HG02981 (cell line): ENCODE results near the gene DCTN2.
A peak's percentile ranks its signal among the peaks of the same experiment; 100 is the strongest.
"Not testable (repeated sequence)": the region's sequence is repeated elsewhere in the genome, so short reads cannot be mapped to it uniquely, and the experiment has no call there.

Source experiments
- ATAC-seq: cut with Tn5 transposase; IDR thresholded peaks from one replicate; pipeline ENCODE4 v1.9.1; 2021; ENCODE audit warnings: mild to moderate bottlenecking, moderate library complexity; ENCODE audit not compliant: unreplicated experiment

The DCTN2 gene

DNA sequence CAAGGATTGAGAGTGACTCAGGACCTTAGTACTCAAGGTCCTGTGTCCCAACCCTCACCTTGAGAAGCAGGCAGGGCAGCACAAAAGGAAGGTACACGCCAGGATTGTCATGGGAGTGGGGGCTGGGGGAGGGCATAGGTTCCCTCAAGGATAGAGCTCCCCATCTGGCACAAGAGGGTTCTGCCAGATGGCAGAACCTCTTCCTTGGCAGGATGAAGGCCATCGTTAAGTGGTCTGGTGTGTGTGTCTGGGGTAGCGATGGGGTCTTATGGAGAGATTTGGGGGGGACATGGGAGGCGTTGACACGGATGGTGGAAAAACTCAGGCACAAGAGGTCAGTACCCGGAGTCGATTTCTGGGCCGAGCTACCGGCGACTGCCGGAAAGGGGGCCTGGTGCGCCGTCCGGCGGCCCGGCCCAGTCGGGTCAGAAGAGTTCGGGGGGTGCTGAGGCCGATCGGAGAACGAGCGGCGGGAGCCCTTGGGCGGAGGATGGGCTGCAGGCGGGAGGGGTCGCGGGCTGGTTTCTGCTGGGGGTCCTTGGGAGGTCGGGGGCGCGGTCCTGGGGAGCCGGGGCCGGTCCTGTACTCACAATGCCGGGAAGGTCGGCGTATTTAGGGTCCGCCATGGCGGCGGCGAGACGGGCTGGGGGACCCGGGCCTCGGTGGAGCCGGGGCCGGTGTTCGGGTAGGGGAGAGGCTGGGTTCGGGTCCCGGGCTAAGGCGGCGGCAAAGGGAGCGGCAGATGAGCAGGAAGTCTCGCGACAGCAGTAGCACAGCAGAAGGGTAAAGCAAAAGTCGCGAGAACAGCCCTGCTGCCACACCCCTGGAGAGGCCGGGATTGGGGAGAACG lies at the start of gene DCTN2:
DCTN2 (minus strand) TSS at position 755 of the 850 bp plus-strand sequence; CDS start at position 626, 129 bp downstream.
- peak; percentile 97 for ATAC-seq

DNA sequence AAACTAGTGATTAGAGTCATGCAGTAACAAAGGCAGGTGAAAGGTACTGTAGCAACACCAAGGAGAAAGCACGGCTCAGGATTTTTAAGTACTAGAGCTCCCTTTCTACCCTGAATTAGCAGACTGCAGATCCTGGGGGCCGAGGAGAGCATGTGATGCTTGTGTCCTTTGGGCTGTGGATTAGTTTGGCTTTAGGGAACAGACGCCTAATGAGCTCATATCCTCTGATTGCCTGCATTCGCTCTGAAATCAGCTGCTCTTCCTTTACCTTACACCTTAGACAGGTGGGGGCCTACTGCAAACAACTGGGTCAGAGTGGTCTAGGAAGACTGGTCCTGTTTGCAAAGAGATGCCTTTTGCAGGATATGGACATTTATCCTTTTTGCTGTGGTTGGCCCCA lies 46.2 kb upstream of the DCTN2 start:
- no peak for ATAC-seq

DNA sequence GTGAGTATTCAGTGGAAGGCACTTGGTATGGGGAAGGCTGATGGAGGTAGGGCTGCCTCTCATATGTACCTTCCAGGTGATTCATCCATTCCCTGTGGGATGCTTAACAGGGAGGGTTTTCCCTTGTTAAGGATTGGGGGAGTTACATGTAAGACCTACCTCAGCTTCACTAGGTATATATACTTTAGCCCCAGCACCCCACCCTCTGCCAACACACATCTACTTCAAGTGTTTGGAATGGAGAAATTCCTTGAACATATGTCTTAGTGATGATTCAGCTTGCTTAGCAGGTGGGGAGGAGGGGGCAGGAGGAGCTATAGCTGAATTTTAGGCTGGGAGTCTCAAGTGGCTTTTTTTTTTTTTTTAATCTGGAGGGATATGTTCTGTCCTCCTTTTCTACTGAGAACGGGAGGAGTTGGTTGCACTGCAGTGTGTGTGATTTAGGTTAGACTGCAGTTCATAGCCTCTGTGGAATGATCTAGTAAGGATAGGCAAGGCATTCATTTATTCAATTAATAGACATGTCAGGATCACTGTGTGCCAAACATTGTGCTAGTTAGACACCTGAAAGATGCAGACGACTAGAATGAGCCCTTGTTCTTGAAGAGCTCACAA lies 45.7 kb upstream of the DCTN2 start:
- ATAC-seq = no peak

DNA sequence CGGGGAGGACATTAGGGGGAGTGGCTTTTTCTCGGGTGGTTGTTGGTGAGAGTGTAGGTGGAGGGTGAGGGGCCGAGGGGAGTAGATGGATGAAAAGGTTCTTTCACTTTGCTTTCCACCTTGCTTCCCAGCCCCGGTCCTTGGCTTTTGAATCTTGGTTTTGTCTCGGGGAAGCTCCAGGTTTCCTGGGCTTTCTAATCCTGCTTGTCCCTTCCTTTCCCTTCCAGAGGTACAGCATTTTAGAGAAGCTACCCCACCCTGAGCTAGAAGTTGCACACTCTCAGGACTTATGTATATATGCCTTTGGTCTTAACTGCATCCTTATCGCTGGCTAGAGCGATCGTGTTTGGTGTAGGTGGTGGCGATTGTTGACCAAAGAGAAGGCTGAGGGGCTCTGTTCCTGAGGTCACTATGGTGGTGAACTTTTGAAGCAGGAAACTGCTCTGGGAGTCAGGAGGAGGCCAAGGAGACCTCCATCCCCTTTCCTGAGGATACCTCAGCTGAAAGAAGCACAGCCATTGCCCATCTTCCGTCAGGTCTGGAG lies 44.9 kb upstream of the DCTN2 start:
- no peak for ATAC-seq

DNA sequence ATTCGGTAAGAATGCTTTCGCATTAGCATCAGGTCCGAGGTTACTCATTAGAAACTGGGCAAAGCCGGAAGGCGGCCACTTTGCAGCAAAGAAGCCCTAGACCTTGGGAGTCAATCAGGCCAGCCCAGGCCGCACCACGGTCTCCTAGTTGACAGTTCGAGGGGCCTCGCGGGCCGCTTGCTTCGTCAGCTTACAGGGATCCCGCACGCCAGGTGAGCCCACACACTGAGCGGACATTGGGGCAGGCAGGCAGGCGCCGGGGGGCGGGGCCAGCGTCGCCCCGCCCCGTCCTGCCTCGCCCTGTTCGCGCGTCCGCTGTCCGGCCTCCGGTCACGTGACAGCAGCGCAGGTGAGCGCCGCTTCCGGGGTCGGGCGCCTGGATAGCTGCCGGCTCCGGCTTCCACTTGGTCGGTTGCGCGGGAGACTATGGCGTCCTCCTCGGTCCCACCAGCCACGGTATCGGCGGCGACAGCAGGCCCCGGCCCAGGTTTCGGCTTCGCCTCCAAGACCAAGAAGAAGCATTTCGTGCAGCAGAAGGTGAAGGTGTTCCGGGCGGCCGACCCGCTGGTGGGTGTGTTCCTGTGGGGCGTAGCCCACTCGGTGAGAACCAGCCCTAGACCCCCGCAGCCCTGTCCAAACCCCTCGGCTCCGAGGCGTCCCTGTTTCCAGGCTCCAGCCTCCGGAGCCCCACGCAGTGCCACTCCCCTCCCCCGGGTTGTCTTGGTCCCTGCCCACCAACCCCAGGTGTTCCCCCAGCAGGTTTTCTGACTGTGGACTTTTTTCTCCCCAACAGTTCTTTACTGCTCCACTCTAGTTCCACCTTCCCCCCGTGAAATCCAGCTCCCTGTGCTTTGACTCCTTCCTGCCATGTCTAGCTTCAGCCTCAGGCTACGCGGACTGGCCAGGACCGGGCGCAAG lies 44.1 kb upstream of the DCTN2 start, which contains the start of gene PIP4K2C:
PIP4K2C (plus strand) TSS at position 329 of the 918 bp plus-strand sequence; CDS start at position 427, 98 bp downstream.
- peak; percentile 95 for ATAC-seq

DNA sequence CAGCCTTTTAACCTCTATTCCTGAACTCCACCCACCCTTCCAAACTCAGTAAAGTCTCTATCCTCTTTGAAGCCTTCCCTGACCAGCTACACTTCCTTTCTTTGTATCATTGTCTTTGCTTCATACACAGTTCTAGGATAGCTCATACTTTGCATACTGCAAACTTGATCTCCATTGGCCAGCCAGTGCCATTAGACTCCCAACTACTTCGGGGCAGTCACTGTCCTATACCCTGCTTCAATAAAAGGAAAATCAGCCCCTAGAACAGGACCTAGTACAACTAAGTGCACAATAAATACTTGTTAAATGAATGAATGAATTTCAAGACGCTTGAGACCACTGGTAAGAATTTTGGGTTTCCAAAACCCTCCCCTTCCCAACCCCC lies 43.5 kb upstream of the DCTN2 start:
- no peak for ATAC-seq

DNA sequence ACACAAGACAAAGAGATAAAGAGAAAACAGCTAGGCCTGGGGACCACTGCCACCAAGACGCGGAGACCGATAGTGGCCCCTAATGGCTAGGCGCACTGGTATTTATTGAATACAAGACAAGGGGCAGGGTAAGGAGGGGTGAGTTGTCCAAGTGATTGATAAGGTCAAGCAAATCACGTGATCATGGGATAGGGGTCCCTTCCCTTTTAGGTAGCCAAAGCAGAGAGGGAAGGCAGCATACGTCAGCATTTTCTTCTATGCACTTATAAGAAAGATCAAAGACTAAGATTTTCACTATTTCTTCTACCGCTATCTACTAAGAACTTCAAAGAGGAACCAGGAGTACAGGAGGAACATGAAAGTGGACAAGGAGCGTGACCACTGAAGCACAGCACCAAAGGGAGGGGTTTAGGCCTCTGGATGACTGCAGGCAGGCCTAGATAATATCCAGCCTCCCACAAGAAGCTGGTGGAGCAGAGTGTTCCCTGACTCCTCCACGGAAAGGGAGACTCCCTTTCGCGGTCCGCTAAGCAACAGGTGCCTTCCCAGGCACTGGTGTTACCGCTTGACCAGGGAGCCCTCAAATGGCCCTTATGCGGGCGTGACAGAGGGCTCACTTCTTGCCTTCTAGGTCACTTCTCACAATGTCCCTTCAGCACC lies 42.1 kb upstream of the DCTN2 start:
- ATAC-seq = not testable (repeated sequence)

DNA sequence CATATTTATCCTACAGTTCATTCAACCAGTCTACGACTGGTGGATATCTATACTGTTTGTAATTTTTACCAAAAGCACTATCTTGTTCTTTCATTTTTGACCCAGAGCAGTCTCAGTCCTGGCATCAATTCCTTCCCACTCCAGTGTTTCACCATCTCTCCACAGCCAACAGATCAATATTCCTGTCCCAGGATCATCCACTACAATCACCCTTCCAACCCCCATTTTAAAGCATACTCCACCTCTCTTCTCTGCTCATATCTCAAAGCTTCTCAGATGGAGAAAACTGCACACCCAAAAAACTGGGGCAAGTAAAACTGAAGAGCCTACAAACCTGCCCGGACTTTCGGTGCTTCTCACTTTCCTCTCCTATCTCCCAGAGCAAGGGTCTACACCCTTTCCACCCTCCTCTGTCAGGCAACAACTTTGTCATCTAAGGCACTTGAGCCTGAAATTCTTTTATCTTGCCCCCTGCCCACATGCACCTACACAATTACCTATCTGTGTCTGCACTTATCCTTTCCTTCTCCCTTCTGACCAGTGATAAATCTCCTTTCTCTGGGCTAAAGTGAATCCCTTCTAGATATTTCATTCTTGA lies 39.9 kb upstream of the DCTN2 start:
- ATAC-seq = no peak

DNA sequence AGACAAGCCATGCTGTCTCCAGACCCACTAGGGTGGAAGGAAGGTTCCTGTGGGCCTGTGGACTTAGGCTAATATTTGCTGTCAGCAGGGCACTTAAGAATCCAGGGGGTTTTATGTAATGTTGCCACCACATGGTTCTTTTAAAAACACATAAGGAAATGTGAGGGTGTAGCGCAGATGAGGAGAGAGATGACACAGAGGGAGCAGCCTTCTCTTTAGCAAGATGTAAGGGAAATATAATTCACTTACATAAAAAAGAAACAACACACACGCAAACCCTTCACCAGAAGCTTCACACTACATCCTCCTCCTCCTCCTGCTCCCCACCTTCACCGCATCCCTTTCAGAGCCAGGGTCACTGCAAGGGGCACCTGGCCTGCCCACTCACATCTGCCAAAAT lies 39.1 kb upstream of the DCTN2 start:
- ATAC-seq = no peak

DNA sequence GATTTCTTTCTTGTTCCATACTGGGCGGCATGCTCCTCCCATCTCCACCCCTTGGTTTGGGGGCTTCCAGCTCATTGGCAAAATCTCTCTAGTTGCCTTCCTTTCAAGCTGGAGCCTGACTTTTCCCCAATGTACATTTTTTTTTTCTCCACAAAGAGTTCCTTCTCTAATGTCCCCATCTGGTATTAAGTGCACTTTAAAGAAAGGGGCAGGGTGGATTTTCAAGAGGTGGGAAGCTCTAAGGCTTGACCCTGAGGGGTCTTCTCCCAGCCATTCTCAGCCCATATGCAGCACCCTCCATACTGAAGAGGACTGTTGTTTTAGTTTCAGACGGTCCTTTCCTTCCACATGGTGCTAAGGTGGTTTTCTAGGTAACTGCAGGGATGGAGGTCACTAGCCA lies 38.2 kb upstream of the DCTN2 start:
- ATAC-seq = no peak

DNA sequence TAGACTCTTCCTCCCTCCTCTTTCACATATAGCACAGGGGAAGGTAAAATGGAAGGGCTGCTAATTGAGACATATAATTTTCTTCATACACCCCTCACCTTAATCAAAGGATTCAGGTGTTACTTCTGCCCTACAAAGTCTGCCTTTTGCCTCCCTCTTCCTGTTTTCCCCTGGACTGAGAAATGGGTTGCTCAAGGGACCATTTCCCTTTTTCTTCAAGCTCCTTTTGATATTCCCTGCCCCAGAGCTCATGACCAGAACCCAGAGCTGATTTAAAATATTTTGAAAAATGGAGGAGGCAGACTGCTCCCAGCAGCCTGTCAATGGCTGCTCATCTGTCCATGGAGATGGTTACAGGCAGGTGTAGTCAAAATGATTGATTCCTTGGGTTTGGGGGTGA lies 37.7 kb upstream of the DCTN2 start:
- no peak for ATAC-seq

DNA sequence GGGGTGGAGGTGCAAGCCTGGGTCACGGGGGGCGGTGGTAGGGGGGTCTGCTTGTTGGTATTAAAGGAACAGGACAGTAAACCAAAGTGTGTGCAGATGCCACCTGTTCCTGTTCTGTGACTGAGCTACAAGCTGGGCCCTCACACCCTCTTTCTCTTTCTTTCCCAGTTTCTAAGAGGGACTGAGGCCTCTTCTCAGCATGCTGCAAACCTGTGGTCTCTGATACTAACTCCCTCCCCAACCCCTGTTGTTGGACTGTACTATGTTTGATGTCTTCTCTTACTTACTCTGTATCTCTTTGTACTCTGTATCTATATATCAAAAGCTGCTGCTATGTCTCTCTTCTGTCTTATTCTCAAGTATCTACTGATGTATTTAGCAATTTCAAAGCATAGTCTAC lies 37.1 kb upstream of the DCTN2 start:
- no peak for ATAC-seq

DNA sequence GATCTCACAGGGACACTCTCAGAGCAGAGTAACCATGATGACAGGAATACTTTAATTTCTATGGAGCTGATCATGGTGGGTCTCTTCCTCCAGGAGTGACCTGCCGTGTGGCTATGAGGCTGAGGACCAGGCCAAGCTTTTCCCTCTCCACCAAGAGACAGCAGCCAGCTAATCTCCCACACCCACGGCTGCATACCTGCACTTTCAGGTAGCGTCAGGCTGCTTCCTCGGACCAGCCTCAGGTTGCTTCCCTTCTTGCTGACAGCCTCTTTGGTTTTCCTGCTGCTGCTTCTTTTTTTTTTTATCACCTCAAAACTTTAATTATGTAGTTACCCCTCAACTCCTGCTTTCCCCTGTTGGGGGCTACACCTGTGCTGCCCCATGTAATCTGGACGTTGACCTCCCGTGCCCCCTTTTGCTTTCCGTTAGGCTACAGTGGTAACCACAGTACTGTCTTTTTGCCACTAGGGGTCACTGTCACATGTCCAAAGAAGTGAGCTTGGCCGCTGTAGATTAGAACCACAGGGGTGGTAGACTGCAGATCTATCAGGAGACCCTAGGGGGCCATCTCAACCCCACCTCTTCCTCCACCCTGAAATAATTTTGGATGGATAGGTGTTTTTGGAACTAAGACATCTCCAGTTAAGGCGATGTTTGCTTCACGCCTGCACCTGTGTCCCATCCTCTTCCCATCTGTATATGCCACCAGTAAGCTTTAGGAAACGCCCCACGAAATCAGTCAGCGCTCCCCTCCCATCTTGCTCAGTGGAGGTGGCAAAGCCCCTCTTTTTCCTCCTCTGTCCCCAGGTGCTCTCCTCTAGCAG lies 36.2 kb upstream of the DCTN2 start:
- peak; percentile 94 for ATAC-seq

DNA sequence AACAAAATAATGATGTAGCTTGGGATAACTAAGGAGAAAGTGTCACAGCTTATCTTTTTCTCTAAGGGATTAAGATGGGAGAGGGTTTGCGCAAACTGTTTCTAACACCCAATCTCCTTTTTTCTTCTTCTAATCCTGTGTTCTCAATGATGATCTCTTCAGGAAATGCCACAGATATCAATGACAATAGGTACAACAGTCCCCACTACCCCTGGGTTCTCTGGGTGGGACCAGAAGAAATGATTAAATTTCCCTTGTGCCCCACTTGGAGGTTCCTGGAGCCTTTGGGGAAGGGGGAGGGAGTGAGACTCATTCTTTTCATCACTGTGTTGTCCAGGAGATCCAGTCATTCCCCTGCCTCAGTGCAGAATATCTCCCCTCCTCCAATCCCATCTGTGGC lies 35.4 kb upstream of the DCTN2 start:
- ATAC-seq = no peak

DNA sequence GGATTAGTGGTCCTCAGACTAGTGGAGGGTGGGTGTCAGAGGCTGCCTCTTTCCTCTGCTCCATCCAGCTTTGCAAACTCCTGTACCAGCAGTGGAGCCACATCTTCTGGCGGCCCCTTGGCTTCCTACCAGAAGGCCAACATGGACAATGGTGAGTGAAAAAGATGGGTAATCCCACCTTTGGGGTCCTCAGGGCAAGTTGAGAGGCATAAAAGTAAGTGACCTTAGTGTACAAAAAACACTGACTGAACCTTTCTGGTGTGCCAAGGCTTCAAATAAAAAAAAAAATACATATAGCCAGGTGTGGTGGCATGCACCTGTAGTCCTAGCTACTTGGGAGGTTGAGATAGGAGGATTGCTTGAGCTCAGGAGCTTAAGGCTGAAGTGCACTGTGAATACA lies 34.8 kb upstream of the DCTN2 start:
- no peak for ATAC-seq

DNA sequence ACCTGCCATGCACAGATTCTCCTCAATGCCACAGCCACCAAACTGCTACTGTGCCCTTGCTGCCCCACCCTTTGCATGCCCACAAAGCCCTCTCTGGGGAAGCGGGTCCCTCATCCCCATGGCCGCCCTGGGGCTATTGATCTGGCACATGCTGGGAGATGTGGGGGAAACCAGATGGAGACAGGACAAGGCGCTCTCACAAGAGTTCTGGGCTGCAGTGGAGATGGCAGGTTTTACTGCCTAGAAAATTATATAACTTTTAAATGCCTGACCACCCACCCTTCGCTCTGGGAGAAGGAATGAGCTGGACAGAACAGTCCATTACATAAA lies 33.4 kb upstream of the DCTN2 start:
- ATAC-seq = no peak

DNA sequence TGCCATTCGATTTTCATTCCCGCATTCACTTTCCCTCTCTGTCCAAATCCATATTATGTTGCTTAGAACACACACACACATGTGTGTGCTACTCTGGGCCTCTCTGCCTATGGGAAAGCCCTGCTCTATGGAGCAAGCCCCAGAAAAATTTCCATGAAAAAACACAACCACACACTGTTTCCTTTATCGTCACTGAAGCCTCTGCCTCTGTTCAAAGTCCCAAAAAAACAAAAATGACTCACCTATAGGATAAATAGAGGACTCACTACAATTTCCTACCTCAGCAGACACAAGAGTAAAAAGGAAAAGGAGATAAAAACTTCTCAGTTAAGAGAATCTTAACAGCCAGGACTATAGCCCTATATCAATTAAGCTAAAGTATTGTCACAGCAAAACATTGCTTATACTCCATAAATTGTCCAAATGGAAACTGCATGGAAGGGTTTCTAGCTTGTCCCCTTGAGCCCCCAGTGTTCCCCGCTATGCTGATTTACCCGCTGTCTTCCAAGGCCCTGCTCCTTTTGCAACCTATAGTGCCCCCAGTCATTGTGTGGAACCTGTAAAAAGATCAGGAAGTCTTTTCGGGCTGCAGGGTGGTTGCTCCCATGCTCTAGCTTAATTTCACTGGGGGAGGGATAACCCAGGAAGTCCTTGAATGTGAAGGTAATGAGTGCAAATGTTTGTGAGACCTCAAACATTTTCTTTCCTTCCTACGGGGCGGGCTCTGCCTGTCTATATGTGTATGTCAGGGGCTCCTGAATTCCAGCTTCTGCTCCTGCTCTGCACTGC lies 32.9 kb upstream of the DCTN2 start:
- ATAC-seq = no peak

DNA sequence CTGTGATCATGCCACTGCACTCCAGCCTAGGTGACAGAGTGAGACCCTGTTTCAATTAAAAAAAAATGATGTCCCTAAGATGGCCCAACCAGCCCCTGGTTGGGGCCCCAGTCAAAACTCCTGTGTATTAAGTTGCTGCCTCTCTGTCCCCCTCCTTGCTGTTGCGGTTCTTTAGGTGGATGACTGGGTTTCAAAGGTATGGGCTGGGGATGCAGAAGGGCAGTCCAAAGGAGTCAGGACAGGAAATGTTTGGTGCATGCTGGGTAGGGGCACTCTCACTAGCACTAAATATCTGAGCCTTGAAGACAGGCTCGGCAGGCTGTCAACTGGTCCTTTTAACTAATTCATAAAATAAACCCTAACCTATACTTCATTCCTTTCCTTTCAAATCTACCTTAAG lies 32.0 kb upstream of the DCTN2 start:
- no peak for ATAC-seq
